Neuronal stem cell (in vitro differentiated cells): ENCODE results near the gene GINS2.

ENCODE experiments used
- DNase-seq: peaks from one replicate; pipeline ENCODE4 v3.0.0-alpha.2; 2013; ENCODE audit warnings: low spot score
- H2AFZ ChIP-seq: one replicate; pipeline ENCODE4 v1.6.1; 2013; ENCODE audit warnings: mild to moderate bottlenecking, low read length, inconsistent platforms
- H2AK5ac ChIP-seq: 2 replicates; pipeline ENCODE4 v1.6.1; 2013; ENCODE audit warnings: low read depth, mild to moderate bottlenecking, inconsistent platforms, low read length, moderate library complexity, mixed read lengths
- H2BK120ac ChIP-seq: 2 replicates; pipeline ENCODE4 v1.6.1; 2013; ENCODE audit warnings: low read depth, mild to moderate bottlenecking, inconsistent platforms, low read length, moderate library complexity, mixed read lengths
- H2BK12ac ChIP-seq: one replicate; pipeline ENCODE4 v1.6.1; 2013; ENCODE audit warnings: low read length, inconsistent platforms
- H2BK15ac ChIP-seq: 2 replicates; pipeline ENCODE4 v1.6.1; 2013; ENCODE audit warnings: mild to moderate bottlenecking, low read length, inconsistent platforms, mixed read lengths
- H2BK5ac ChIP-seq: one replicate; pipeline ENCODE4 v1.6.1; 2013; ENCODE audit warnings: inconsistent platforms, mild to moderate bottlenecking, low read length, moderate library complexity
- H3K14ac ChIP-seq: one replicate; pipeline ENCODE4 v1.6.1; 2013; ENCODE audit warnings: low read length, inconsistent platforms
- H3K18ac ChIP-seq: 2 replicates; pipeline ENCODE4 v1.6.1; 2013; ENCODE audit warnings: low read length, inconsistent platforms
- H3K23ac ChIP-seq: 2 replicates; pipeline ENCODE4 v1.6.1; 2013; ENCODE audit warnings: low read depth, mild to moderate bottlenecking, mixed read lengths, low read length, inconsistent platforms; ENCODE audit not compliant: poor library complexity
- H3K27ac ChIP-seq: replicated peaks from 3 replicates; pipeline ENCODE4 v1.5.1; 2013; ENCODE audit warnings: low read length, inconsistent platforms
- H3K27me3 ChIP-seq, 3 experiments: 2 replicates each; pipeline ENCODE4 v1.6.1; 2013; ENCODE audit warnings: low read length in 3 of 3, mild to moderate bottlenecking in 2 of 3, inconsistent platforms in 1 of 3, low read depth in 1 of 3, mixed read lengths in 1 of 3, moderate library complexity in 1 of 3; ENCODE audit not compliant: control insufficient read depth in 3 of 3, insufficient read depth in 3 of 3
- H3K36me3 ChIP-seq, 2 donors: replicated peaks in 1 of 2; 2 replicates each; pipeline ENCODE4 v1.6.1; 2013; ENCODE audit warnings: low read length in 2 of 2; ENCODE audit not compliant: control insufficient read depth in 2 of 2, insufficient read depth in 2 of 2
- H3K4ac ChIP-seq: 2 replicates; pipeline ENCODE4 v1.6.1; 2013; ENCODE audit warnings: inconsistent platforms, mild to moderate bottlenecking, low read length, moderate library complexity
- H3K4me1 ChIP-seq, 2 donors: 1 replicate in 1 of 2; 2 replicates in 1 of 2; pipeline ENCODE4 v1.6.1; 2013; ENCODE audit warnings: low read length in 2 of 2, low read depth in 1 of 2; ENCODE audit not compliant: control insufficient read depth in 2 of 2, insufficient read depth in 1 of 2
- H3K4me2 ChIP-seq: one replicate; pipeline ENCODE4 v1.6.1; 2013; ENCODE audit warnings: mild to moderate bottlenecking, low read length, inconsistent platforms; ENCODE audit not compliant: insufficient read depth, poor library complexity, severe bottlenecking
- H3K4me3 ChIP-seq, 2 donors: 2 replicates each; pipeline ENCODE4 v1.5.1; 2013; ENCODE audit warnings: low read length in 2 of 2, mild to moderate bottlenecking in 2 of 2, inconsistent platforms in 1 of 2, moderate library complexity in 1 of 2
- H3K79me1 ChIP-seq: one replicate; pipeline ENCODE4 v1.6.1; 2013; ENCODE audit warnings: low read depth, mild to moderate bottlenecking, inconsistent platforms, low read length, moderate library complexity
- H3K9ac ChIP-seq: one replicate; pipeline ENCODE4 v1.6.1; 2013; ENCODE audit warnings: mild to moderate bottlenecking, low read depth, low read length, inconsistent platforms; ENCODE audit not compliant: poor library complexity
- H3K9me3 ChIP-seq, 2 donors: replicated peaks in 1 of 2; 2 replicates each; pipeline versions ENCODE3 to v1.6.1; 2013; ENCODE audit warnings: low read length in 2 of 2, mild to moderate bottlenecking in 2 of 2, inconsistent platforms in 1 of 2, low read depth in 1 of 2, mixed read lengths in 1 of 2, moderate library complexity in 1 of 2; ENCODE audit not compliant: control insufficient read depth in 2 of 2, insufficient read depth in 1 of 2
- H4K8ac ChIP-seq: one replicate; pipeline ENCODE4 v1.6.1; 2013; ENCODE audit warnings: low read depth, mild to moderate bottlenecking, inconsistent platforms, low read length, moderate library complexity
- H4K91ac ChIP-seq: one replicate; pipeline ENCODE4 v1.6.1; 2013; ENCODE audit warnings: low read length, low read depth, mild to moderate bottlenecking, inconsistent platforms; ENCODE audit not compliant: poor library complexity
- WGBS, 2 donors: extraction: QIAGEN DNeasy Blood & Tissue Kit; methylation state at CpG; one replicate each; pipeline ENCODE4 v1.1.7; 2013; ENCODE audit warnings: missing lambda C conversion rate in 2 of 2, mixed read lengths in 1 of 2; ENCODE audit not compliant: insufficient read length in 2 of 2, insufficient replicate concordance in 1 of 2; ENCODE audit errors: extremely low coverage in 2 of 2; 5-methylcytosine and 5-hydroxymethylcytosine counted together

Gene GINS2

DNA sequence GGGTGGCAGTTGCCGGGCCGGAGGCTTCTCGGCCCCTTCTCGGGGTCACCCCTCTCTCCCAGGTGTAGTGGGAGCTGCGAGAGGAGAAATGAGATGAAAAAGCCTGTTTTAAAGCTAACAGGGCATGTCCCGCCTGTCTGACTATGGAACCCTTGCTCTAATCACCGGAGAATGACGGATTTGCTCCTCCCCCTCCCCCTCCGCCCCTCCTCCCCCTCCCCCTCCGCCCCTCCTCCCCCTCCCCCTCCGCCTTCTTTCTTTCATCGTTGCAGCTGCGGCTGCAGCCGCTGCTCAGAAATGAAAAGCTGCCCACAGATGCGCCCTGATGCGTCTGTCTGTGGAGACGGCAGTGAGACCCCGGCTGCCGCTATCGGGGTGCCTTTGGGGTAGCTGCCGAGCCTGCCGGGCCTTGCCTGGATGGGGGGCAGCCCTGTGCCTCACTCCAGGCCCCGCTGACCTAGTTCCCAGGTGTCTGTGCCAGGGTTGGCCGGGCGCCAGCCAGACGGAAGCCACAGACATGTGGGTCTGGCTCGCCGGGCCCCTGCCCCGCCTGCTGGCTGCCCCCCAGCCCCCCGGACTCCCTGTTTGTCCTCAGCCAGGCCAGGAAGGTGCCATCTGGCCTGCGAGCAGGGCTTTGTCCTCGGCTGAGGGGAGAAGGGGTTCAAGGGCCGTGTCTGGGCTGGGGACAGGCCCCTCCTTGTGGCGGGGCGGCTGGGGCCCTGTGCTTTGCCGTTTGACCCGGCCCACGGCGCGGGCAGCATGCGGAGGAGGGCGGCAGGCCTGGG lies 37.7 kb downstream of the GINS2 start:
- peak overlapping the region; percentile 14 for H2BK12ac ChIP-seq
- H3K4ac ChIP-seq, result peak overlapping the region; percentile 53
- peaks cover 19 to 23% of the 10 kb centered on the region in 2 donors for H3K4me1 ChIP-seq
- peak overlapping the region; percentile 95 for H3K18ac ChIP-seq
- peaks cover 6% of the 10 kb centered on the region for H3K79me1 ChIP-seq
- peaks cover 7 to 67% of the 10 kb centered on the region in 2 donors for H3K36me3 ChIP-seq
- H2BK5ac ChIP-seq, result peak overlapping the region; percentile 94
- WGBS, 2 donors, result no CpG with 5 or more reads among the region's 42 CpGs
- H3K27me3 ChIP-seq, result no peaks in the 10 kb centered on the region
- peak overlapping the region; percentile 80 for H3K9ac ChIP-seq
- no peaks in the 10 kb centered on the region for H3K9me3 ChIP-seq
- no peak overlapping the region for H3K4me3 ChIP-seq
- H3K14ac ChIP-seq, result peak overlapping the region; percentile 8
- peak overlapping the region; percentile 73 for H3K23ac ChIP-seq
- H3K27ac ChIP-seq, result peak overlapping the region; percentile 59
- H2BK120ac ChIP-seq, result peak overlapping the region; percentile 96
- peak overlapping the region; percentile 53 for H4K91ac ChIP-seq
- H4K8ac ChIP-seq, result peak overlapping the region; percentile 43
- no peak for DNase-seq
- H2BK15ac ChIP-seq, result peak overlapping the region; percentile 99
- H2AFZ ChIP-seq, result no peak overlapping the region
- H3K4me2 ChIP-seq, result no peak overlapping the region
- peak overlapping the region; percentile 99 for H2AK5ac ChIP-seq

DNA sequence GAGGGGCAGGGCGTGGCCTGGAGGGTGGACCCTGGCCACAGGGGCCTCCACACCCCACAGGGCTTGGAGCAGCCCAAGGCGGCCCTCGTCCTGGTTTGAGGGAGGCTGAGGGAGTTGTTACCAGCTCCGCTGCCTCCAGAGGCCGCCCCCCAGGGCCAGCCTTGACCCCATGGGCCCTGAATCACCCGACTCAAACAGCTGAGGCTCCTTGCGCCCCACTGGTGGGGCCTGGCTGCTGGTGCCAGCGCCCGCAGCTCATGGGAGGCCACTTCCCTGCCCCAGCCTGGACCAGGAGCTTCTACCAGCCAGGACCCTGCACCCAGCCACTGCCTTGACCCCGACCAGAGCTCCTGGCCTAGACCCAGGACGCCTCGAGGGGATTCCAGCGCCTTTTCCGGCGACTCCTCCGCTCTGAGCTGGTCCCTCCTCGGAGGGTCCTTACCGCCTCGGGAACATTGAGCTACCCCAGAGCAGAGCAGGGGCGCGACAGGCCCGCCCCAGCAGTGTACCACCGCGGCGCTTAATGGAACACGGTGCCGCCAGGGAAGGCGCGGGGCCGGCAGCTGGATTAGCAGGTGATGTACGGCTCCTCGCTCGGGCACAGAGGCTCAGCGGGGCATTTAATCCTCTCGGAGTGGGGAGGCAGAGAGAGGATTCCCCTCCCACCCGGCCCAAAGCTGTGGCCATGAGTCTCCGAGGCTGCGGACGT lies 38.5 kb downstream of the GINS2 start:
- Histone ChIP-seq H3K9ac (no peak overlapping the region), H2BK12ac (no peak overlapping the region), H3K4ac (no peak overlapping the region), H3K79me1 (peaks cover 6% of the 10 kb centered on the region), H3K36me3 (peaks cover 4 to 64% of the 10 kb centered on the region in 2 donors), H4K91ac (no peak overlapping the region), H4K8ac (no peak overlapping the region), H3K27me3 (no peaks in the 10 kb centered on the region), H3K18ac (peak overlapping the region; percentile 87), H3K4me3 (peak overlapping the region in 1 of 2 donors; percentile 25), H2BK5ac (peak overlapping the region; percentile 94), H3K14ac (peak overlapping the region; percentile 89), H3K4me1 (peaks cover 19 to 22% of the 10 kb centered on the region in 2 donors), H3K23ac (no peak overlapping the region), H2AK5ac (peak overlapping the region; percentile 98), H2BK120ac (no peak overlapping the region), H3K27ac (peak overlapping the region; percentile 59), H2BK15ac (peak overlapping the region; percentile 99), H2AFZ (no peak overlapping the region), H3K4me2 (no peak overlapping the region), H3K9me3 (no peaks in the 10 kb centered on the region)
- DNase-seq, result no peak
- no CpG with 5 or more reads among the region's 39 CpGs for WGBS, 2 donors

GRCh38 chr16:85649411-85650134 lies 39.2 kb downstream of the GINS2 start:
- Histone ChIP-seq H3K23ac (no peak overlapping the region), H3K9me3 (no peaks in the 10 kb centered on the region), H2AK5ac (peak overlapping the region; percentile 98), H2BK5ac (peak overlapping the region; percentile 94), H3K4me1 (peaks cover 19 to 22% of the 10 kb centered on the region in 2 donors), H3K4me3 (no peak overlapping the region), H3K18ac (peak overlapping the region; percentile 87), H4K8ac (no peak overlapping the region), H2AFZ (no peak overlapping the region), H3K27me3 (no peaks in the 10 kb centered on the region), H2BK120ac (no peak overlapping the region), H3K27ac (no peak overlapping the region), H3K79me1 (peaks cover 5% of the 10 kb centered on the region), H4K91ac (no peak overlapping the region), H3K14ac (peak overlapping the region; percentile 82), H2BK15ac (peak overlapping the region; percentile 99), H3K4me2 (no peak overlapping the region), H3K36me3 (peaks cover 4 to 58% of the 10 kb centered on the region in 2 donors), H2BK12ac (no peak overlapping the region), H3K9ac (no peak overlapping the region), H3K4ac (no peak overlapping the region)
- WGBS, 2 donors, result no CpG with 5 or more reads among the region's 16 CpGs
- no peak for DNase-seq
